ENCODE measurements around the gene ZNRF2.

- TF ChIP-seq CTCF (IDR thresholded peaks at IDR 0.05) (no peak), ZFX (IDR thresholded peaks at IDR 0.05; ENCODE audit: borderline replicate concordance) (no peak)
Observed at GRCh38 chr7:30365621-30366020, 81.2 kb downstream of the ZNRF2 start.
